GM12878 (cell line): ENCODE results near the gene ATL1. TPM values are rescaled to one million over a fixed set of nuclear protein-coding genes. Genes with fewer than 3 reads are reported as not detected.

Experiments
- ATAC-seq: fragments of 200-7000 bp; cut with Tn5 transposase; 3 replicates; pipeline ENCODE4 v1.9.1; 2020; ENCODE audit warnings: mild to moderate bottlenecking, moderate library complexity
- BruUV-seq: library from RNA; stranded (reverse); fragments of 400-500 nt; replicated peaks from 2 replicates; lab custom pipeline; 2021; lab: Mats Ljungman, UMichigan
- CTCF ChIA-PET: fragments of 300-600 bp; sonication (Branson Sonifier 250); formaldehyde crosslinking; extraction: SDS; loops from one replicate; lab custom pipeline; 2021; ENCODE audit warnings: inconsistent platforms; lab: Yijun Ruan, JAX
- POLR2A ChIA-PET: fragments of 350-600 bp; formaldehyde crosslinking; extraction: SDS; loops from one replicate; lab custom pipeline; 2021; ENCODE audit warnings: inconsistent platforms; lab: Charles Lee
- RAD21 ChIA-PET: fragments of 300-600 bp; sonication (Branson Sonifier 250); formaldehyde crosslinking; loops from one replicate; lab custom pipeline; 2023; ENCODE audit warnings: antibody characterized with exemption; ENCODE audit not compliant: unreplicated experiment; lab: Charles Lee
- SMC1A ChIA-PET: fragments of 300-600 bp; sonication (Branson Sonifier 250); formaldehyde crosslinking; loops from one replicate; lab custom pipeline; 2023; ENCODE audit not compliant: unreplicated experiment, uncharacterized antibody; lab: Charles Lee
- DNase-seq: peaks from one replicate; pipeline ENCODE4 v3.0.0-alpha.2; 2011; ENCODE audit warnings: low read depth, low spot score
- FAIRE-seq: peaks from 3 replicates; lab custom pipeline; 2011; peaks lifted over from hg19 to GRCh38; lab: Jason Lieb, UNC
- H2AFZ ChIP-seq: 2 replicates; pipeline ENCODE4 v1.6.0; 2011; ENCODE audit warnings: low read depth, low read length, control low read depth; ENCODE audit not compliant: control insufficient read depth
- H3K27ac ChIP-seq: 2 replicates; pipeline ENCODE4 v1.5.1; 2011; ENCODE audit warnings: control low read depth; ENCODE audit not compliant: control insufficient read depth, insufficient read depth
- H3K27me3 ChIP-seq, 2 experiments: replicated peaks in 1 of 2; 2 replicates each; pipeline versions ENCODE4 v1.6.0 to v1.6.1; 2011; ENCODE audit warnings: low read length in 1 of 2; ENCODE audit not compliant: control insufficient read depth in 2 of 2, insufficient read depth in 2 of 2
- H3K36me3 ChIP-seq, 2 experiments: 2 replicates each; pipeline ENCODE4 v1.5.1; 2011; ENCODE audit warnings: low read length in 1 of 2; ENCODE audit not compliant: control insufficient read depth in 2 of 2, insufficient read depth in 2 of 2
- H3K4me1 ChIP-seq: 2 replicates; pipeline ENCODE4 v1.6.1; 2011; ENCODE audit warnings: mild to moderate bottlenecking, low read length, moderate library complexity, mixed read lengths; ENCODE audit not compliant: control insufficient read depth, insufficient read depth
- H3K4me2 ChIP-seq: 2 replicates; pipeline ENCODE4 v1.6.0; 2011; ENCODE audit warnings: control low read depth; ENCODE audit not compliant: control insufficient read depth, insufficient read depth
- H3K4me3 ChIP-seq: fragments of 200-600 bp; sonication (generic); 2 replicates; pipeline ENCODE4 v1.5.1; 2016
- H3K79me2 ChIP-seq: 2 replicates; pipeline ENCODE4 v1.6.0; 2011; ENCODE audit warnings: low read length; ENCODE audit not compliant: control insufficient read depth, insufficient read depth
- H3K9ac ChIP-seq: 2 replicates; pipeline ENCODE4 v1.8.0; 2011; ENCODE audit warnings: low read length, control low read depth, mixed read lengths; ENCODE audit not compliant: control insufficient read depth, insufficient read depth
- H3K9me3 ChIP-seq: replicated peaks from 3 replicates; pipeline ENCODE4 v1.5.1; 2011; ENCODE audit warnings: mild to moderate bottlenecking, low read length; ENCODE audit not compliant: control insufficient read depth, insufficient read depth
- H4K20me1 ChIP-seq: 2 replicates; pipeline ENCODE4 v1.6.0; 2011; ENCODE audit not compliant: control insufficient read depth, insufficient read depth
- ASH2L ChIP-seq: fragments of 300-600, 200-600 bp; sonication (generic); IDR thresholded peaks from 2 replicates; pipeline ENCODE4 v1.6.1; 2017; ENCODE audit warnings: low read depth, mild to moderate bottlenecking, borderline replicate concordance
- ETV6 ChIP-seq, 2 experiments: fragments of 450-650 bp in 1 of 2; IDR thresholded peaks in 1 of 2; conservative IDR thresholded peaks in 1 of 2; 2 replicates each; pipeline ENCODE4 v1.6.1; 2014; ENCODE audit warnings: antibody characterized with exemption in 1 of 2, borderline replicate concordance in 1 of 2, low read depth in 1 of 2, mild to moderate bottlenecking in 1 of 2, moderate library complexity in 1 of 2
- HDAC2 ChIP-seq: fragments of 200-600 bp; sonication (generic); IDR thresholded peaks from 2 replicates; pipeline ENCODE4 v1.6.1; 2017
- SREBF2 ChIP-seq: IDR thresholded peaks from 2 replicates; pipeline ENCODE4 v1.6.1; 2012; ENCODE audit warnings: mild to moderate bottlenecking, low read length
- WGBS: methylation state at CpG from one replicate; pipeline ENCODE4 v1.1.6; 2016; ENCODE audit warnings: low lambda C conversion rate; ENCODE audit not compliant: insufficient replicate concordance, insufficient coverage; ENCODE audit errors: missing lambda C conversion rate; 5-methylcytosine and 5-hydroxymethylcytosine counted together
- in situ Hi-C: fragments of 300-500 bp; cut with MboI; formaldehyde crosslinking; loops from 9 replicates; pipeline ENCODE4 v1.14.3; 2018; ENCODE audit warnings: mixed read lengths
- intact Hi-C: fragments of 100-400 bp; cut with micrococcal nuclease; formaldehyde crosslinking; loops from one replicate; pipeline ENCODE4 v1.14.2; 2022; ENCODE audit not compliant: unreplicated experiment
- polyA plus RNA-seq, 11 experiments: library from polyadenylated mRNA; depleted of rRNA in 4 of 11; unstranded in 6 of 11; stranded (reverse) in 5 of 11; fragments of >200 nt; fragmentation: Nextera tagmentation in 4 of 11; fragmentation: Illumina TruSeq in 1 of 11; extraction: Ambion mirVana in 4 of 11; extraction: Trizol in 1 of 11; gene quantifications; 1 replicate in 1 of 11; 2 replicates in 10 of 11; pipeline versions ENCODE4 v1.2.1 to v1.2.3, GENCODE V29; 2011 to 2016; ENCODE audit warnings: inconsistent platforms in 2 of 11, missing spikeins in 2 of 11, low read depth in 1 of 11
- total RNA-seq, 4 experiments: library from RNA; depleted of rRNA in 3 of 4; stranded (reverse); fragments of >200 nt in 3 of 4; fragmentation: Illumina TruSeq in 1 of 4; extraction: Trizol in 1 of 4; gene quantifications; 2 replicates each; pipeline versions ENCODE4 v1.2.1 to v1.2.3, GENCODE V29; 2013 to 2021
- TF ChIP-seq, protein P1 (sequence below): IDR thresholded peaks from 2 replicates; pipeline ENCODE4 v1.6.1; 2012; ENCODE audit warnings: low read length, inconsistent platforms

ATL1 gene
- total and polyA plus RNA-seq, 10 of the 15 experiments (the other 5 are each of a cell fraction or from before 2014, with no cell fraction given): 0.11 to 1.2 (median 0.58) TPM; not detected in 1

GRCh38 chr14:50615552-50615951, 55.6 kb downstream of the ATL1 start:
- BruUV-seq: no TSS peak
- Histone ChIP-seq H4K20me1 (no peaks in the 10 kb centered on the region), H3K79me2 (no peaks in the 10 kb centered on the region), H3K4me2 (no peak overlapping the region), H3K4me1 (no peaks in the 10 kb centered on the region), H3K27ac (no peak overlapping the region), H3K4me3 (no peak overlapping the region), H3K9me3 (no peaks in the 10 kb centered on the region), H3K36me3 (no peaks in the 10 kb centered on the region), H2AFZ (no peak overlapping the region), H3K27me3 (no peaks in the 10 kb centered on the region; a peak in 1 of 4 replicates), H3K9ac (no peak overlapping the region)
- TF ChIP-seq ASH2L (no peak), HDAC2 (no peak), SREBF2 (no peak), ETV6 (conservative IDR thresholded peaks at IDR 0.05 in 1 of 2, IDR thresholded peaks at IDR 0.05 in 1 of 2; ENCODE audit: borderline replicate concordance in 1 of 2, low read depth in 1 of 2) (no peak)
- TF ChIP-seq, protein P1, sequence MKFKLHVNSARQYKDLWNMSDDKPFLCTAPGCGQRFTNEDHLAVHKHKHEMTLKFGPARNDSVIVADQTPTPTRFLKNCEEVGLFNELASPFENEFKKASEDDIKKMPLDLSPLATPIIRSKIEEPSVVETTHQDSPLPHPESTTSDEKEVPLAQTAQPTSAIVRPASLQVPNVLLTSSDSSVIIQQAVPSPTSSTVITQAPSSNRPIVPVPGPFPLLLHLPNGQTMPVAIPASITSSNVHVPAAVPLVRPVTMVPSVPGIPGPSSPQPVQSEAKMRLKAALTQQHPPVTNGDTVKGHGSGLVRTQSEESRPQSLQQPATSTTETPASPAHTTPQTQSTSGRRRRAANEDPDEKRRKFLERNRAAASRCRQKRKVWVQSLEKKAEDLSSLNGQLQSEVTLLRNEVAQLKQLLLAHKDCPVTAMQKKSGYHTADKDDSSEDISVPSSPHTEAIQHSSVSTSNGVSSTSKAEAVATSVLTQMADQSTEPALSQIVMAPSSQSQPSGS: no peak
- in situ Hi-C loops (loop anchor here (25.0 kb wide), 1 partner anchor 247 kb away; the partner anchor contains the start of gene ABHD12B), intact Hi-C loops (loop anchor here (5.0 kb wide), 1 partner anchor 247 kb away; no protein-coding TSS in a partner anchor)
- ATAC-seq (no peak), DNase-seq (no peak), FAIRE-seq (no peak)
- SMC1A ChIA-PET: interaction anchor here (0.9 to 3.3 kb wide), 13 partner anchors 8 to 244 kb away, joined by 3 to 29 read pairs (median 5); no protein-coding TSS in a partner anchor
- POLR2A ChIA-PET: interaction anchor here (1.8 kb wide), 1 partner anchor 10 kb away, joined by 4 read pairs; no protein-coding TSS in a partner anchor
- WGBS: 94% methylated on average over 2 of the region's 2 CpGs
- RAD21 ChIA-PET: interaction anchor here (1.2 to 3.4 kb wide), 4 partner anchors 15 to 161 kb away, joined by 4 to 17 read pairs (median 6); no protein-coding TSS in a partner anchor
- CTCF ChIA-PET: interaction anchor here (0.8 to 3.9 kb wide), 13 partner anchors 10 to 251 kb away, joined by 3 to 45 read pairs (median 11); no protein-coding TSS in a partner anchor
